HCT116 (cell line): Measurements from ENCODE around the gene SDC3. TPM values are rescaled to one million over a fixed set of nuclear protein-coding genes. Genes with fewer than 3 reads are reported as not detected.

Source experiments
- ATAC-seq: fragments of 200-7000 bp; cut with Tn5 transposase; 2 replicates; pipeline ENCODE4 v1.9.1; 2020; ENCODE audit warnings: mild to moderate bottlenecking, moderate library complexity
- BruUV-seq: library from RNA; stranded (reverse); fragments of 400-500 nt; replicated peaks from 2 replicates; lab custom pipeline; 2021; lab: Mats Ljungman, UMichigan
- CTCF ChIA-PET: fragments of 300-600 bp; sonication (Branson Sonifier 250); formaldehyde crosslinking; loops from one replicate; lab custom pipeline; 2021; ENCODE audit warnings: antibody characterized with exemption; lab: Charles Lee
- POLR2A ChIA-PET: fragments of 300-600, 350-600 bp; sonication (Branson Sonifier 250); formaldehyde crosslinking; loops from one replicate; lab custom pipeline; 2021; ENCODE audit warnings: antibody characterized with exemption; lab: Charles Lee
- RAD21 ChIA-PET, 2 experiments: fragments of 300-600 bp; sonication (Branson Sonifier 250); formaldehyde crosslinking; loops; one replicate each; lab custom pipeline; 2023; ENCODE audit warnings: low total read pairs in 2 of 2; ENCODE audit not compliant: uncharacterized antibody in 2 of 2, unreplicated experiment in 2 of 2, low non-redundant PET in 1 of 2; lab: Charles Lee
- DNase-seq: peaks from one replicate; pipeline ENCODE4 v3.0.0-alpha.2; 2010; ENCODE audit warnings: low read depth, low spot score
- H2AFZ ChIP-seq: fragments of 200-600 bp; shearing (Covaris generic), sonication (generic); 2 replicates; pipeline ENCODE4 v1.6.1; 2017; ENCODE audit warnings: low read depth, mixed run types, mixed read lengths, antibody characterized with exemption, low read length; ENCODE audit not compliant: poor library complexity, severe bottlenecking
- H3K27ac ChIP-seq: 2 replicates; pipeline ENCODE4 v1.5.1; 2012; ENCODE audit warnings: low read depth, low read length
- H3K27me3 ChIP-seq: fragments of 200-600 bp; sonication (generic); 2 replicates; pipeline ENCODE4 v1.6.1; 2016; ENCODE audit warnings: mixed run types, low read length, mixed read lengths; ENCODE audit not compliant: insufficient read depth
- H3K36me3 ChIP-seq, 2 experiments: fragments of 200-500 bp in 1 of 2; fragments of 200-600 bp in 1 of 2; sonication (Bioruptor generic) in 1 of 2; sonication (generic) in 1 of 2; 2 replicates each; pipeline versions ENCODE4 v1.5.1 to v1.6.1; 2014 to 2016; ENCODE audit warnings: low read length in 2 of 2, inconsistent platforms in 1 of 2, mixed read lengths in 1 of 2, mixed run types in 1 of 2; ENCODE audit not compliant: insufficient read depth in 2 of 2, control insufficient read depth in 1 of 2
- H3K4me1 ChIP-seq, 2 experiments: fragments of 200-600 bp in 1 of 2; sonication (generic) in 1 of 2; 2 replicates each; pipeline versions ENCODE4 v1.5.1 to v1.6.1; 2012 to 2017; ENCODE audit warnings: low read length in 2 of 2, inconsistent platforms in 1 of 2, mild to moderate bottlenecking in 1 of 2, mixed read lengths in 1 of 2, mixed run types in 1 of 2, moderate library complexity in 1 of 2; ENCODE audit not compliant: insufficient read depth in 2 of 2, control insufficient read depth in 1 of 2
- H3K4me2 ChIP-seq: fragments of 200-600 bp; sonication (generic); 2 replicates; pipeline ENCODE4 v1.6.1; 2017; ENCODE audit warnings: mixed run types, low read length, mixed read lengths
- H3K4me3 ChIP-seq, 2 experiments: fragments of 200-600 bp in 1 of 2; sonication (generic) in 1 of 2; replicated peaks in 1 of 2; 2 replicates each; pipeline ENCODE4 v1.5.1; 2011 to 2016; ENCODE audit warnings: low read length in 2 of 2, control low read depth in 1 of 2, low read depth in 1 of 2, mild to moderate bottlenecking in 1 of 2, mixed read lengths in 1 of 2, mixed run types in 1 of 2
- H3K79me2 ChIP-seq: fragments of 200-600 bp; sonication (generic); 2 replicates; pipeline ENCODE4 v1.6.1; 2017; ENCODE audit warnings: mild to moderate bottlenecking, mixed run types, low read length, moderate library complexity, mixed read lengths; ENCODE audit not compliant: insufficient read depth
- H3K9ac ChIP-seq: fragments of 200-600 bp; sonication (generic); 2 replicates; pipeline ENCODE4 v1.6.1; 2016; ENCODE audit warnings: low read length, mixed read lengths
- H3K9me2 ChIP-seq: fragments of 200-600 bp; sonication (generic), shearing (Covaris generic); 2 replicates; pipeline ENCODE4 v1.6.1; 2017; ENCODE audit warnings: mixed run types, mild to moderate bottlenecking, moderate library complexity; ENCODE audit not compliant: insufficient read depth
- H3K9me3 ChIP-seq, 2 experiments: fragments of 200-500 bp in 1 of 2; fragments of 200-600 bp in 1 of 2; sonication (Bioruptor generic) in 1 of 2; sonication (generic) in 1 of 2; 2 replicates each; pipeline ENCODE4 v1.6.1; 2014 to 2017; ENCODE audit warnings: low read length in 2 of 2, mixed read lengths in 2 of 2, inconsistent platforms in 1 of 2, low read depth in 1 of 2, mild to moderate bottlenecking in 1 of 2, mixed run types in 1 of 2, moderate library complexity in 1 of 2; ENCODE audit not compliant: control insufficient read depth in 1 of 2, insufficient read depth in 1 of 2
- H4K20me1 ChIP-seq: fragments of 200-600 bp; sonication (generic), shearing (Covaris generic); 2 replicates; pipeline ENCODE4 v1.6.1; 2017; ENCODE audit warnings: mixed run types, mild to moderate bottlenecking, moderate library complexity; ENCODE audit not compliant: insufficient read depth
- CBX3 ChIP-seq: IDR thresholded peaks from 2 replicates; pipeline ENCODE4 v1.6.1; 2012; ENCODE audit warnings: low read depth
- EGR1 ChIP-seq: IDR thresholded peaks from 2 replicates; pipeline ENCODE4 v1.6.1; 2012; ENCODE audit warnings: low read depth
- EZH2 ChIP-seq: fragments of 200-600 bp; sonication (generic); IDR thresholded peaks from 2 replicates; pipeline ENCODE4 v1.6.1; 2017; ENCODE audit warnings: antibody characterized with exemption, mixed run types
- FOSL1 ChIP-seq: IDR thresholded peaks from 2 replicates; pipeline ENCODE4 v1.6.1; 2012; ENCODE audit warnings: low read depth
- JUND ChIP-seq: IDR thresholded peaks from 2 replicates; pipeline ENCODE4 v1.6.1; 2012
- POLR2A ChIP-seq: IDR thresholded peaks from 2 replicates; pipeline ENCODE4 v1.7.0; 2011; ENCODE audit warnings: borderline replicate concordance; ENCODE audit not compliant: insufficient read depth, insufficient read length; ENCODE audit errors: extremely low read depth
- POLR2AphosphoS5 ChIP-seq: IDR thresholded peaks from 2 replicates; pipeline ENCODE4 v1.6.1; 2011; ENCODE audit warnings: mild to moderate bottlenecking, low read depth, low read length, moderate library complexity
- SIN3A ChIP-seq: IDR thresholded peaks from 2 replicates; pipeline ENCODE4 v1.6.1; 2012; ENCODE audit warnings: low read depth
- SP1 ChIP-seq: IDR thresholded peaks from 2 replicates; pipeline ENCODE4 v1.6.1; 2012; ENCODE audit warnings: low read depth
- intact Hi-C: fragments of 100-400 bp; cut with micrococcal nuclease; formaldehyde crosslinking; loops from 2 replicates; pipeline ENCODE4 v1.10.0; 2022
- total RNA-seq: library from RNA; stranded (reverse); gene quantifications from one replicate; pipeline ENCODE4 v1.2.1, GENCODE V29; 2021; ENCODE audit not compliant: unreplicated experiment
- TF ChIP-seq, protein P1 (sequence below): IDR thresholded peaks from 2 replicates; pipeline ENCODE4 v1.6.1; 2012; ENCODE audit warnings: low read depth

SDC3 gene
- total RNA-seq, 1 experiment from 2014 or later: 40.1 TPM

DNA sequence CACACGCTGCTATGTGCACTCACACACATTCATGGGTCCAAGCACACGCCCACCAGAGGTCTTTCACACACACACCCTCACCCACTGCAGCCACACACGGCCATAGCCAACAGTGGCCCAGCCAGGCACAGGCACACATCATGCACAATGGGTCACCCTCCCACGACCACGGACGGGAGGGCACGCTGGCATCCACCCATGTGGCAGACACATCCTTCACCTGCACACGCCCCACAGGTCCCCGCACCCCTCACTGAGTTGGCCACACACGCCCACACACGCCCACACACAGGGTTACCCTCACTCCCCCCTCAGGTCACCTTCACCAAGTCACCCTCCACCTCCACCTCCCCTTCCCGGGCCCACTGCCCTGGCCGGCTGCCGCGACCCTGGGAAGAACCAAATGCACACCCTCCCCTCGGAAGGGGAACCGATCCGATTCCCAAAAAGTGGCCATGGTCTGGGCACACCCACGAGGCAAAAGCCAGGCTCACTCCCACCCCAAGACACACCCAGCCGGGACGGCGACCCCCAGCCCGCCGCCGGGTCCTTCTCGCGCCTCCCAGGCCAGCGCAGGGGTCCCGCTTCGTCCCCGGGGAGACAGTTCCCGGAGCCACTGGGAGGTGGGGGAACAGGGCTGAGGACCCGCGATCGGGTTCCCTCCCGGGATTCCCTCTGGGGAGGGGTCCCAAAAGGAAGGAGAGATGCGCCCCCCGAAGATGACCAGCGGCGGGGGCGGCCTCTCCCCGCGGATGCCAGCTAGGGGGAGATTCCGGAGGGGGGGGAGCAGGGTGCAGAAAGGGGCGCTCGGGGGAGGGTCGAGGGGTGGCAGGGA, 860 bp downstream of the SDC3 start:
- no peaks in the 10 kb centered on the region for H3K36me3 ChIP-seq
- ChIA-PET CTCF (interaction anchor here (0.6 to 8.9 kb wide), 2 partner anchors 105 to 112 kb away, joined by 6 to 242 read pairs; no protein-coding TSS in a partner anchor), POLR2A (no interaction called here)
- H3K4me3 ChIP-seq: peak overlapping the region; percentile 63 to 76
- peak overlapping the region; percentile 72 for H3K9ac ChIP-seq
- DNase-seq: no peak
- H3K27ac ChIP-seq: peak overlapping the region; percentile 40; the same call in 1 of the 2 replicates
- ATAC-seq: no peak
- H3K9me2 ChIP-seq: no peaks in the 10 kb centered on the region
- no peaks in the 10 kb centered on the region for H4K20me1 ChIP-seq
- H3K27me3 ChIP-seq: no peaks in the 10 kb centered on the region
- no peak for TF ChIP-seq FOSL1
- no peak for TF ChIP-seq POLR2AphosphoS5
- peak; percentile 72; the same call in 1 of the 2 replicates for TF ChIP-seq EGR1
- TF ChIP-seq, all 23 proteins: peak for 1
- Histone ChIP-seq H3K4me1 (peaks cover 28 to 44% of the 10 kb centered on the region in 2 experiments), H3K9me3 (no peaks in the 10 kb centered on the region), H3K4me2 (peak overlapping the region; percentile 86), H3K79me2 (peaks cover 24% of the 10 kb centered on the region), H2AFZ (no peak overlapping the region)
- intact Hi-C loops: no loop called here
- RAD21 ChIA-PET: no interaction called here
- TSS peak; percentile 44 for BruUV-seq

DNA sequence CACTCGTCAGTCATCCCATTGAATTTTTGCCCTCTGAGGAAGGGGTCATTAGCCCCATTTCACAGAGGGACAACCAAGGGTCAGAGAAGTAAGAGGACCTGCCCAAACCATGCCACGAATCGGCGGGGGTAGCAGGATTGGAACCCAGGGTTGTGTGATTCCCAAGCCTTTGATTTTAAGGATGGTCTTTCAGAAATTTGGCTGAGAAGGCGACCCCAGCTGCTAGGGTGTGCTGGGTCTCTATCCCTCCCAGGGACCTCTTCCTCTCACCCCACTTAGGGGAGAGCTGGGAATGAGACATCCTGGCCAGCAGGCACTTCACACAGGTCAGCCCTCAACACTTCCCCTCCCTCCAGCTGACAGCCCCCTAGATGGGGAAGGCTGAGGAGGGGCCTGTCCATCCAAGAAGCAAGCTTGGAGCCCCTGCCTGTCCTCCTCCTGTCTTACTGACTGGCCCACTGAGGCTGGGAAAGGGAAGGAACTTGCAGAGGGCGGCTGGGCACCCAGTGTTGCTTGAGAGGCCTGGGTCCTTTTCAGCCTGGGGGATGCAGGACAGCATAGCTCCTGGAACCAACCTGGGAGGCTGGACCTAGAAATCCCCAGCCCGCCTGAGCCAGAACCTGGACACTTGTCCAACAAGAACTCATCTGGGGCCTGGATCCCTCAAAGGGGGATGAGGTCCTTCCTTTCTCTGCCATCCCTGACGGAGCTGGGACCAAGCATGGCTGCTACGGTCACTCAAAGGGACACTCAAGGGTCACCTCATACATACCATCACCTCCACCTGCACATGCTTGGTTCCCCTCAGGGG, 1.7 kb downstream of the SDC3 start:
- ATAC-seq: no peak
- no peaks in the 10 kb centered on the region for H3K9me2 ChIP-seq
- H3K27me3 ChIP-seq: no peaks in the 10 kb centered on the region
- H2AFZ ChIP-seq: no peak overlapping the region
- peaks cover 28 to 44% of the 10 kb centered on the region in 2 experiments for H3K4me1 ChIP-seq
- TF ChIP-seq SP1: no peak
- TF ChIP-seq SIN3A: no peak
- TF ChIP-seq, protein P1, sequence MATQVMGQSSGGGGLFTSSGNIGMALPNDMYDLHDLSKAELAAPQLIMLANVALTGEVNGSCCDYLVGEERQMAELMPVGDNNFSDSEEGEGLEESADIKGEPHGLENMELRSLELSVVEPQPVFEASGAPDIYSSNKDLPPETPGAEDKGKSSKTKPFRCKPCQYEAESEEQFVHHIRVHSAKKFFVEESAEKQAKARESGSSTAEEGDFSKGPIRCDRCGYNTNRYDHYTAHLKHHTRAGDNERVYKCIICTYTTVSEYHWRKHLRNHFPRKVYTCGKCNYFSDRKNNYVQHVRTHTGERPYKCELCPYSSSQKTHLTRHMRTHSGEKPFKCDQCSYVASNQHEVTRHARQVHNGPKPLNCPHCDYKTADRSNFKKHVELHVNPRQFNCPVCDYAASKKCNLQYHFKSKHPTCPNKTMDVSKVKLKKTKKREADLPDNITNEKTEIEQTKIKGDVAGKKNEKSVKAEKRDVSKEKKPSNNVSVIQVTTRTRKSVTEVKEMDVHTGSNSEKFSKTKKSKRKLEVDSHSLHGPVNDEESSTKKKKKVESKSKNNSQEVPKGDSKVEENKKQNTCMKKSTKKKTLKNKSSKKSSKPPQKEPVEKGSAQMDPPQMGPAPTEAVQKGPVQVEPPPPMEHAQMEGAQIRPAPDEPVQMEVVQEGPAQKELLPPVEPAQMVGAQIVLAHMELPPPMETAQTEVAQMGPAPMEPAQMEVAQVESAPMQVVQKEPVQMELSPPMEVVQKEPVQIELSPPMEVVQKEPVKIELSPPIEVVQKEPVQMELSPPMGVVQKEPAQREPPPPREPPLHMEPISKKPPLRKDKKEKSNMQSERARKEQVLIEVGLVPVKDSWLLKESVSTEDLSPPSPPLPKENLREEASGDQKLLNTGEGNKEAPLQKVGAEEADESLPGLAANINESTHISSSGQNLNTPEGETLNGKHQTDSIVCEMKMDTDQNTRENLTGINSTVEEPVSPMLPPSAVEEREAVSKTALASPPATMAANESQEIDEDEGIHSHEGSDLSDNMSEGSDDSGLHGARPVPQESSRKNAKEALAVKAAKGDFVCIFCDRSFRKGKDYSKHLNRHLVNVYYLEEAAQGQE: no peak
- TF ChIP-seq POLR2A: no peak
- no peak for TF ChIP-seq EZH2
- no peak for TF ChIP-seq JUND
- TF ChIP-seq CBX3: no peak
- no peak for DNase-seq
- H3K27ac ChIP-seq: no peak overlapping the region
- H3K9me3 ChIP-seq: no peaks in the 10 kb centered on the region
- intact Hi-C loops: no loop called here
- H3K4me2 ChIP-seq: peak overlapping the region; percentile 86
- no peaks in the 10 kb centered on the region for H3K36me3 ChIP-seq
- peaks cover 24% of the 10 kb centered on the region for H3K79me2 ChIP-seq
- RAD21 ChIA-PET: no interaction called here
- POLR2A ChIA-PET: no interaction called here
- peak overlapping the region; percentile 63 to 76; a peak in 2 of 4 replicates for H3K4me3 ChIP-seq
- H4K20me1 ChIP-seq: no peaks in the 10 kb centered on the region
- CTCF ChIA-PET: interaction anchor here (8.9 kb wide), 1 partner anchor 104 kb away, joined by 242 read pairs; no protein-coding TSS in a partner anchor
- BruUV-seq: no TSS peak
- H3K9ac ChIP-seq: 0 out of 2 replicates have a peak overlapping the region, but pooled peaks have one; percentile 72
